GM19324 (cell line): ENCODE data around the gene CRACR2A.

Experiments used
- ATAC-seq: cut with Tn5 transposase; IDR thresholded peaks from one replicate; pipeline ENCODE4 v1.9.1; 2021; ENCODE audit warnings: mild to moderate bottlenecking, moderate library complexity; ENCODE audit not compliant: unreplicated experiment, low FRiP score

Gene CRACR2A

GRCh38 chr12:3571724-3572123, 181.2 kb downstream of the CRACR2A start:
- ATAC-seq, result no peak

GRCh38 chr12:3571323-3571722, 181.6 kb downstream of the CRACR2A start:
- no peak for ATAC-seq

GRCh38 chr12:3568695-3569094, 184.2 kb downstream of the CRACR2A start:
- ATAC-seq, result no peak

GRCh38 chr12:3565985-3566384, 186.9 kb downstream of the CRACR2A start:
- ATAC-seq, result no peak
